Stimulated activated naive CD4-positive, alpha-beta T cell (primary cell): ENCODE results near the gene PRAMEF5.
"Not testable (repeated sequence)": the region's sequence is repeated elsewhere in the genome, so short reads cannot be mapped to it uniquely, and the experiment has no call there.

ENCODE experiments used
- DNase-seq, 6 experiments: peaks; one replicate each; lab custom pipeline; 2025; lab: John Stamatoyannopoulos, UW

Gene PRAMEF5

DNA sequence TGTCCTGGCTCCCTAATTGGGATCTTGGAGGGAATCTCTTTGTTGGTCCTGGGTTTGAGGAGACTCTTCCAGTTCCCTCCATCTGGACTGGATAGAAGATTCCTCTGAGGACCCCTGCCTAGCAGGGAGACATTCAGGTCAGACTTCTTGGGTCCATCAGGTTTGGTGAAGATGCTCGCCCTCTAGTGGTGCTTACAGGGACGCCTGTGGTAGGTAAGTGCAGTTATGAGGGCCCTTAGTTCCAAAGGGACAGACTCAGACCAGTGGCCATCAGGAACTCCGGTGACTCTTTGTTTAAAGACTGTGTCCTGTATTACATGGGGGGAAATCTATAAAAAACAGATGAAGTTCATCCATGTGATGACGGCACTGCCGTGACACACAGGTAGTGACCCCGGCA, 23.0 kb downstream of the PRAMEF5 start:
- DNase-seq = not testable (repeated sequence)

DNA sequence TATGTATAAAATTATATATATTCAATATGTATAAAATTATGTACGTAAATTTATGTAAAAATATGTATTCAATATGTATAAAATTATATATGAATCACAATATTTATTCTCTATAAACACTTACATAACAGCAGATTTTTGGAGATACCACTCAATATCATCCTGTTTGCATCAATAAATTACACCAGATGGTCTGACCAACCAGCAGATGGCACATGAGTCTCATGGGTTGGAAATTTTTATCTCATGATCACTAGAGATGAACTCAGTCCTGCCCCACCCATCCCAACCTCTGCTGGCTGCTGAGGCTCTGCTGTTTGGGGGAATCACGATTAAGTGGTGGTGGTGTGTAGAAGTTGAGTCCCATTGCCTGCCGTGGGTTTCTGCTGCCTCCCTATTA, 25.6 kb downstream of the PRAMEF5 start:
- not testable (repeated sequence) for DNase-seq

DNA sequence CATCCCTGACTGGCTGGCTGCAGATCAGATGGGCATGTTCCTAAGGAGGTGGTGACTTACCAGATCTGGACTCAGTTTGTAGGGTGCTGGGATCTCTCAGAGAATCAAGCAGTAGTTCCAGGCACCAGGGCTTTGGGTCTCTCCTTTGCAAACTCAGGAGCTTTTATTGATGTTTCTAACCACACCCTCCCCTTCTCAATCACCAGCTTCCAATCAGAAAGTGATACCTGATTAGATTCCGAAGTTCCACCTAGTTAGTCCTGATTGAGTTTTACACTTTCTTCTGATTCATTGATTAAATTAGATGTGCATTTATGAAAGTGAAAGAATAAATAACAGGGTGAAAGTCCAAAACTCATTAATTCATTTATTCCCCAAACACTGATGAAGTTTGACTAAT, 31.0 kb downstream of the PRAMEF5 start, which contains the start of gene PRAMEF8:
TSS of gene PRAMEF8 (minus strand) at position 101 of the 400 bp plus-strand sequence. CDS start 1,046 bp downstream, outside the sequence.
- not testable (repeated sequence) for DNase-seq

DNA sequence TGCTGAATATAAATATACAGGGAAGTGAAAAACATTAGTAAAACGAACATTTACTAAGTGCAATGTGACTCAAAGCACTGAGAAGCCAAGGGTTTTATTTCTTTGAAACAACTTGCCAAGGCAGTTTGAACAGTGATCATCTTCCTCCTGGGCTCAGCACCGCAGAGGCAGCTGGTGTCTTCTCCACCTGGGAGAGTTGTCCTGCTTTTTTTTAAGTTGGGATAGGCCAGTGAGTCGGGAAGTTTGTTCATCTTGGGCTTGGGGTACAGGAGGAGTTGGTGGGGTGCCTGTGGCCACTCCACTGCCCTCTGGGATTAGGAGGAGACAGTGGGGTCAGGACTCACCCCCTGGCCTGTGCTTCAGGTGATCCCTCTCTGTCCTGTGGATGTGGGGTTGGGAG, 35.0 kb downstream of the PRAMEF5 start:
- DNase-seq = not testable (repeated sequence)

DNA sequence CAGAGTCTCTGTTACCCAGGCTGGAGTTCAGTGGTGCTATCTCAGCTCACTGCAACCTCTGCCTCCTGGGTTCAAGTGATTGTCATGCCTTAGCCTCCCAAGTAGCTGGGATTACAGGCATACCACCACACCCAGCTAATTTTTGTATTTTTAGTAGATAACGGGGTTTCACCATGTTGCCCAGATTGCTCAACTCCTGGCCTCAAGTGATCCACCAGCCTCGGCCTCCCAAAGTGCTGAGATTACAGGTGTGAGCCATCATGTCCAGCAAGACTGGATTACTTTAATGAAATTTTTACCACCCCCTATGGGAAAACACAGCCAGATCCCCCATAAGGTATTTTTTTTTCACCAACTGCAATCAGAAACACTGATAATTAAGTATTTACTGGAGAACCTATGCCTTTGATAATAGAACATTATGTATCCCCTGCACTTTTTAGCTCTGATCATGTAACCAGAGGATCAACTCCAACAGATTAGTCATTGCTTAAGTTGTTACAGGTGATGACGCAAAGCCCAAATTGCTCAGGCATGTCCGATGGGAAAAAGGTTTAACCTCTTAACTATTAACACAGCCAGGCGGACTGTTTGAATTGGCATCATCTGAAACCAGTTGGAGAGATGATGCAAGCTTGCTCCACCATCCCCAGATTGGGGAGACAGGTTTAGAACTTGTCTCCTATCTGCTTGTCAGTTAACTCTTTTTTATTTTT, 43.4 kb downstream of the PRAMEF5 start:
- not testable (repeated sequence) for DNase-seq

DNA sequence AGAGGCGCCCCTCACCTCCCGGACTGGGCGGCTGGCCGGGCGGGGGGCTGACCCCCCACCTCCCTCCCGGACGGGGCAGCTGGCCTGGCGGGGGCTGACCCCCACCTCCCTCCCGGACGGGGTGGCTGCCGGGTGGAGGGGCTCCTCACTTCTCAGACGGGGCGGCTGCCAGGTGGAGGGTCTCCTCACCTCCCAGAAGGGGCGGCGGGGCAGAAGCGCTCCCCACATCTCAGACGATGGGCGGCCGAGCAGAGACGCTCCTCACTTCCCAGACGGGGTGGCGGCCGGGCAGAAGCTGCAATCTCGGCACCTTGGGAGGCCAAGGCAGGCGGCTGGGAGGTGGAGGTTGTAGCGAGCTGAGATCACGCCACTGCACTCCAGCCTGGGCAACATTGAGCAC, 44.7 kb downstream of the PRAMEF5 start:
- not testable (repeated sequence) for DNase-seq

DNA sequence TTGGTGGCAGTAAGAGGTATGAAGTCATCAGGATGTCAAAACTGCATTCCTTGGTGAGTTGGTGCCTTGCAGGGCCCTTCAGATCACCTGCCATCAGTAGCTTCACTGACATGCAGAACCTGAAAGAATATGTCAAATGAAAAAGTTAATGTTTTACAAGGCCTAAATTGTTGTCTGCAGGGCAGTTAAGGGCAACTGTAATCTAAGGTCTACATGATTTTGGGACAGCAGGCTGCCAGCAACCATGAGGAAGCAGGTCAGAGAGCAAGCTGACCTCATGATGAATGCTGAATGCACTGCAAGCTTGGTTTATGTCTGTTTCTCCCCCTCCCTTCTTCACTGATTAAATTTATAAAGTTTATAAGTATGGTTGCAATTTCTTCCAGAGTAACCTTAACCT, 48.2 kb downstream of the PRAMEF5 start:
- DNase-seq = not testable (repeated sequence)

DNA sequence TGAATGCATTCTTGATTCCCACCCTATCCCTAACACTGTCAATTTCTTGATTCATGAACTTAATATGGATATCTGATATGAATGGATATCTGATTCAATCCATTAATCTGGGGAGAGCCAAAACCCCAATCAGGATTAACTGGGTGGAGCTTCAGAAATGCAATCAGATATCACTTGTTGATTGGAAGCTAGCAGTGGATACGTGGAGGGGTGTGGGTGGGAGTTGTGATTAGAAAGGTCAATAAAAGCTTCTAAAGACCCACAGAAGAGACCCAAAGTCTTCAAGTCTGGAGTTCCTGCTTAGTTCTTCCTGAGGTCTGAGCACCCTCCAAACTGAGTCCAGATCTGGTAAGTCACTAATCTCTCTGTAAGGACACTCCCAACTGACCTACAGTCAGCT, 49.2 kb downstream of the PRAMEF5 start, which contains the start of gene PRAMEF33:
TSS of gene PRAMEF33 (plus strand) at position 301 of the 400 bp plus-strand sequence. CDS start 2,416 bp downstream, outside the sequence.
- DNase-seq = not testable (repeated sequence)
